ENCODE results near the gene CCDC144A.
A peak's percentile ranks its signal among the peaks of the same experiment; 100 is the strongest.
"Not testable (repeated sequence)": the region's sequence is repeated elsewhere in the genome, so short reads cannot be mapped to it uniquely, and the experiment has no call there.

The CCDC144A gene

GRCh38 chr17:16689731-16690281 lies at the start of gene CCDC144A:
CCDC144A (plus strand) TSS chr17:16690241; CDS start chr17:16690401, 160 bp downstream.
- DNase-seq = peak; percentile 41

GRCh38 chr17:16649585-16649984 lies 40.5 kb upstream of the CCDC144A start:
- DNase-seq = no peak

GRCh38 chr17:16652252-16652651 lies 37.8 kb upstream of the CCDC144A start:
- no peak for DNase-seq

- peak; percentile 4 for DNase-seq
These were observed 37.1 kb upstream of the CCDC144A start for GRCh38 chr17:16652847-16653366.

- DNase-seq = peak; percentile 89
These were observed 36.5 kb upstream of the CCDC144A start, which contains the start of gene ZNF624 for GRCh38 chr17:16653367-16654041. ZNF624 (minus strand) TSS chr17:16653850.

- DNase-seq = no peak
These were observed 28.8 kb upstream of the CCDC144A start for GRCh38 chr17:16661217-16661616.

- no peak for DNase-seq
These were observed 27.1 kb upstream of the CCDC144A start for GRCh38 chr17:16662936-16663335.

- DNase-seq = not testable (repeated sequence)
These were observed 23.5 kb upstream of the CCDC144A start for GRCh38 chr17:16666553-16666906.

GRCh38 chr17:16666907-16667636 lies 23.0 kb upstream of the CCDC144A start:
- not testable (repeated sequence) for DNase-seq

- no peak for DNase-seq
These were observed 13.3 kb upstream of the CCDC144A start for GRCh38 chr17:16676676-16677268.

GRCh38 chr17:16683290-16684138 lies 6.5 kb upstream of the CCDC144A start:
- DNase-seq = not testable (repeated sequence)

GRCh38 chr17:16686019-16686418 lies 4.0 kb upstream of the CCDC144A start:
- not testable (repeated sequence) for DNase-seq

GRCh38 chr17:16687151-16687550 lies 2.9 kb upstream of the CCDC144A start:
- not testable (repeated sequence) for DNase-seq

- DNase-seq = not testable (repeated sequence)
These were observed 406 bp downstream of the CCDC144A start for GRCh38 chr17:16690447-16690846.

GRCh38 chr17:16697603-16698002 lies 7.6 kb downstream of the CCDC144A start:
- DNase-seq = not testable (repeated sequence)

GRCh38 chr17:16745492-16746203 lies 55.6 kb downstream of the CCDC144A start:
- DNase-seq = not testable (repeated sequence)

GRCh38 chr17:16746571-16746970 lies 56.5 kb downstream of the CCDC144A start:
- DNase-seq = not testable (repeated sequence)

GRCh38 chr17:16750515-16750914 lies 60.5 kb downstream of the CCDC144A start:
- not testable (repeated sequence) for DNase-seq

- peak; percentile 12 for DNase-seq
These were observed 61.3 kb downstream of the CCDC144A start for GRCh38 chr17:16751224-16751923.

- not testable (repeated sequence) for DNase-seq
These were observed 61.9 kb downstream of the CCDC144A start for GRCh38 chr17:16751924-16752287.

- DNase-seq = not testable (repeated sequence)
These were observed 67.5 kb downstream of the CCDC144A start for GRCh38 chr17:16757520-16757919.

All from hematopoietic multipotent progenitor cell treated with erythropoietin and hydrocortisone succinate and interleukin-3 and kit ligand, for 8 days (in vitro differentiated cells).